ENCODE data around the gene ALG5. TPM values are rescaled to one million over a fixed set of nuclear protein-coding genes. Genes with fewer than 3 reads are reported as not detected.

ALG5 gene
- 34.0 to 40.4 TPM (median 35.9 TPM) in 5 replicates for total RNA-seq (2022; extraction: Qiagen RNA extraction)

GRCh38 chr13:36999054-36999714 is at the start of gene ALG5:
ALG5 (minus strand) TSS chr13:36999340; CDS start chr13:36999300, 40 bp downstream.

GRCh38 chr13:36919833-36920615 is 79.1 kb downstream of the ALG5 start, which contains the start of gene SMAD9:
SMAD9 (minus strand) TSS chr13:36920238; CDS start chr13:36879689, 40,549 bp downstream.

Other genes starting within 250 kb of the ALG5 start
- gene RFXAP, start 180.1 kb downstream of the ALG5 start, total RNA-seq (2022; extraction: Qiagen RNA extraction) = 0.62 to 0.96 TPM (median 0.74 TPM) in 5 replicates
- gene SMAD9, start 79.1 kb downstream of the ALG5 start, total RNA-seq (2022; extraction: Qiagen RNA extraction) = 0.08 to 0.19 TPM (median 0.14 TPM) in 5 replicates
- gene EXOSC8, start 1.4 kb upstream of the ALG5 start, total RNA-seq (2022; extraction: Qiagen RNA extraction) = 25.5 to 42.5 TPM (median 29.7 TPM) in 5 replicates
- gene SUPT20H, start 60.3 kb upstream of the ALG5 start, total RNA-seq (2022; extraction: Qiagen RNA extraction) = 19.1 to 26.3 TPM (median 20.5 TPM) in 5 replicates
- not detected in 5 replicates for gene CSNK1A1L, start 106.3 kb upstream of the ALG5 start, total RNA-seq (2022; extraction: Qiagen RNA extraction)

Measured in A549 treated with AZD2906 at 1 μM for 4 hours (cell line).